HG02938 (cell line): ENCODE results near the gene GPSM1.
A peak's percentile ranks its signal among the peaks of the same experiment; 100 is the strongest.
"Not testable (repeated sequence)": the region's sequence is repeated elsewhere in the genome, so short reads cannot be mapped to it uniquely, and the experiment has no call there.

ENCODE experiments used
- ATAC-seq: cut with Tn5 transposase; IDR thresholded peaks from one replicate; pipeline ENCODE4 v1.9.1; 2021; ENCODE audit warnings: mild to moderate bottlenecking, moderate library complexity; ENCODE audit not compliant: unreplicated experiment

The GPSM1 gene

DNA sequence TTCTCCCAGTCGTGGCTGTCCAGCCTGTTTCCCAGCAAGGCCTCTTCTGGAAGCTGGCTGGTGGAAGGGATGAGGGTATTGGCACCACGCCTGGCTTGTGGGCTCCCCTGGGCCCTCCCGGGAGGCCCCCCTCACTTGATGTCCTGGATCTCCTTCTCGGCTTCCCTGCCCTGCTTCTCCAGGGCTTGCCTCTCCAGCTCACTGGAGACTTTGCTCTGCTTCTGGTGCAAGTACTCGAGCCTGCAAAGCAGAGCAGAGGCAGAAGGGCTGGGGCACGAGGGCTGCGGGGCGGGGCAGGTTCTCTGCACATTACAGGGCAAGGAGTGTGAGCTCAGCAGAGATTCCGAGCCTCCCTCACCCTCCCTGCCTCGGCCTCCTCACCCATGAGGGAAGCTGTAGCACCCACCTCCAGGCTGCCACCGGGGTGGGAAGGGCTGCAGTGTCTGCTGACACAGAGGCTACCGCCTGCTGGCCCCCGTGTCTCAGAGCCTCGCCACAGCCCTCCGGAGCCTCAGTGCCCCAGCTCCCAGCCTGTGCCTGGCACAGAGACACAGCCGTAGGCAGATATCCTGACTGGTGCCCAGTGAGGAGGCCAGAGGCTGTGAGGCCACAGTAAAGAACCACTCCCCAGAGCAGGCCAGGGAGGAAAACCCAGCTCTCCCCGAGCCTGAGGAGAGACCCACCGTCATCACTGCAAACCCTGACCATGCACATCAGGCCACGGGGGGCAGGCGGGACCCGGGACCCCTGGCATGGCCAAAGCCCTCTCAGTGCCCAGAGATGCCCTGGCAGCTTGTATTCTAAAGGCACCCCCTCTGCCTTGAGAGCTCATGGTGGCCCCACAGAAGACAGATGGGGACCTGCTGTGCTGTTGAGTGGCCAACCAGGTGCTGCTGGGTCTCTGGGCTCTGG, 65.5 kb downstream of the GPSM1 start:
- no peak for ATAC-seq

DNA sequence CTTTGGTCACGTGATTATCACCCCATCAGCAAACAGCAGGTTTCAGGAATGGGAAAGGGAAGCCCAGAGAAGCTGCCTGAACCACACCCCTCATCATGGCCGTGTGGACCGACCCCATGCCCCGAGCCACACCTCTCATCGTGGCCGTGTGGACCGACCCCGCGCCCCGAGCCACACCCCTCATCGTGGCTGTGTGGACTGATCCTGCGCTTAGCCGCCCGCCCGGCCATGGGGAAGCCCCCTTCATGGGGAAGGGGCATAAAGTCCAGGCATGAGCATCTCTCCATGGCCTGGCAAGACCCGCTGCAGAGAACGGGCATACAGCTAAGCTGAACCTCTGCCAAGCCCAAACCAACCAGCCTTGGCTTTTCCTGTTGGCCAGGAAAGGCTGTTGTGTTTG, 66.2 kb downstream of the GPSM1 start:
- no peak for ATAC-seq

DNA sequence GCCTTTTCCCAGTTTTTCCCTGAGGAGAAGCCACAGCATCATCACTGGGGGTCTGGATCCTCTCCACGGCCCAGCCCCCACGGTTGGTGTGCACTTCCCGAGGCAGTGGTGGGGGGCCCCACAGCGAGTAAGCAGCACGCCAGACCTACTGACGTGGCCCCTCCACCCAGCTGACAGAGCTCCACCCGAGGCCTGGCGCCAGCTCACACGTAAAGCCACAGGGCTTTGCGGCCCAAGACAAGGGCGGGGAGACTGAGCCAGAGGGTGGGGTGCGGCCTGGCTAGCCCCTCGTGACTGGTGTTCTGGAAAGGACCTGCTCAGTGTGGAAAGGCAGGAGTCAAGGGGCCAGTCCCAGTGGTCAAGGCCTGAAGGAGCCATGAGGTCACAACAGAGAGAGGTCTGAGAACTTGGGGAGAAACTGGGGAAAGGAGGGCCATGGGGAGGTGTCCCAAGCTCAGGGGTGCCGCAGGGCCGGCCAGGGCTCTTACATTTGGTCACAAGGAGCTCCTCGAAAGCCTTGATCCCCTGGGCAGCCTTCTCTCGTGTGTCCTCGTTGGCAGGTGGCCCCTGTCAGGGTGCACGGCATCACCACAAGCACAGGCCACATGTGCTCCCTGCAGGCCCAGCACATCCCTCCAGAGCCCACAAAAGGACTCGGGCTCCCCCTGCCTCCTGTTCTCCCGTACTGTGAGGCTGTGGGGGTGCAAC, 67.1 kb downstream of the GPSM1 start:
- ATAC-seq = no peak

- no peak for ATAC-seq
These were observed 67.6 kb downstream of the GPSM1 start for GRCh38 chr9:136395020-136395340.

- ATAC-seq = no peak
These were observed 68.2 kb downstream of the GPSM1 start for GRCh38 chr9:136395345-136396218.

- no peak for ATAC-seq
These were observed 68.8 kb downstream of the GPSM1 start for GRCh38 chr9:136396219-136396515.

GRCh38 chr9:136397643-136398042, 70.3 kb downstream of the GPSM1 start:
- ATAC-seq = no peak

DNA sequence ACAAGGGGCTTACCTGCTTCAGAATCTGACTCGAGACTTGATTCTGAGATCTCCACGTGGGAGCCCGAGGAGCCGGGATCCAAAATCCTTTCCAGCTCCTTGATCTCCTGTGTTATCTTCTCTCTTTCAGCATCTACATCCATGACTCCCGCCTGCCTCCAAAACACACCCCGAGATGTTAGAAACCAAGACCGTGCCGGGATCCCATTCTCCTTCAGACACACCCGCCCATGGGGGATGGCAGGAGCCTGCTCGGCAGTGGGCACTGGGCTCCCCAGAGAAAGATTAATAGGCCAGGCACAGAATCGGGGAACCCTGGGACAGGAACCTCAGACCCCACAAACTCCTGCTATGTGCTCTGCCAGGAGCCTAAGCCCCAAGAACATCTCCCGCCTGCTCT, 70.9 kb downstream of the GPSM1 start:
- ATAC-seq = no peak

- ATAC-seq = no peak
These were observed 72.1 kb downstream of the GPSM1 start for GRCh38 chr9:136399176-136400037.

GRCh38 chr9:136400038-136400834, 72.9 kb downstream of the GPSM1 start, which contains the start of gene SNAPC4:
Gene SNAPC4, minus strand, starts transcription at chr9:136400170. Its CDS starts 1,742 bp downstream, at chr9:136398428.
- ATAC-seq = peak; percentile 58

- no peak for ATAC-seq
These were observed 74.0 kb downstream of the GPSM1 start for GRCh38 chr9:136401173-136401922.

- no peak for ATAC-seq
These were observed 74.7 kb downstream of the GPSM1 start for GRCh38 chr9:136402067-136402466.

DNA sequence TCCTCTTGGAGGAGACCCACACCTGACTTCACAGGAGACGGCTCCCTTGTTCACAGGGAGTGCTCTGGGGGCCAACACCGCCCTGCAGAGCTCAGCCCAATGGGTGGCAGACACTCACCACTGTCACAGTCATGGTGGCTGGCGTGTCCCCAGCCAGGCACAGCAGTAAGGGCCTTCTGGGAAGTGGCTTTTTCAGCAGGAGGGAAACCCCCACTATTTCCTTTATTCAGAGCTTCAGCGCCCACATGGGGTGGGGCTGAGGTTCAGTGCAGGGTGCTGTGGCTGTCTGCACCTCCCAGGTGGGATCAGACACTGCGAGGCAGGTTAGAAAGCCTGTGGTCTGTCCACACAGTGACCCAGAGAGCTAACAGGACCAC, 76.2 kb downstream of the GPSM1 start:
- ATAC-seq = no peak

- ATAC-seq = no peak
These were observed 76.8 kb downstream of the GPSM1 start for GRCh38 chr9:136403915-136404800.

DNA sequence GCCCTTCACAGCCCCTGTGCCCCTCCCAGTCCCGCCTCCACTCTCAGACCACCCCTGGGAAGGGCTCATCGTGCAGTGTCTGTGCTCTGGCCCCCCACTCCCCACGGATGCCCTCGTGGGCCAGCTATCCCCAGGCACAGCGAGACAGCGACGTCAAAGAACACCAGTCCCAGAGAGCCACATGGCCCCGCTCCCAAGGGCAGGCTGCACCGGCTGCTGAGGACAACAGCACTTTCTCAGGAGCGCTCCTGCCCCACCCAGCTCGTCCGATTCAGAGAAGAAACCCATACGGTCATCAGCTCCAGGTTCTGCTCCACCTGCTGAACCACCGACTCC, 77.4 kb downstream of the GPSM1 start:
- no peak for ATAC-seq

DNA sequence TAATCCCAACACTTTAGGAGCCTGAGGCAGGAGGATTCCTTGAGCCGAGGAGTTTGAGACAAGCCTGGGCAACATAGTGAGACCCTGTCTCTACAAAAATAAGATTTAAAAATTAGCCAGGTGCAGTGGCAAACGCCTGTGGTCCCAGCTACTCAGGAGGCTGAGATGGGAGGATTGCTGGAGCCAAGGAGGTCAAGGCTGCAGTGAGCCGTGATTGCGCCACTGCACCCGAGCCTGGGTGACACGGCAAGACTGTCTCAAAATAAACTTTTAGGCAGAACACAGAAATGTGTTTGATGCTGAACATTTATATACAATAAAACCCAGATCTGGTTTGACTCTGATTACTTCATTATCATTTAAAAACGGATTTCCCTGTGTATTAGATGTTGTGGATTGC, 78.1 kb downstream of the GPSM1 start:
- no peak for ATAC-seq

- not testable (repeated sequence) for ATAC-seq
These were observed 78.6 kb downstream of the GPSM1 start for GRCh38 chr9:136405904-136406303.

GRCh38 chr9:136407061-136407460, 79.7 kb downstream of the GPSM1 start:
- not testable (repeated sequence) for ATAC-seq
